NCI-H460 (cell line): ENCODE data around the gene SETD2. TPM values are rescaled to one million over a fixed set of nuclear protein-coding genes. Genes with fewer than 3 reads are reported as not detected.
"Not testable (repeated sequence)": the region's sequence is repeated elsewhere in the genome, so short reads cannot be mapped to it uniquely, and the experiment has no call there.

Experiments used
- DNase-seq: peaks from one replicate; pipeline ENCODE4 v3.0.0-alpha.2; 2016; ENCODE audit warnings: low read depth; ENCODE audit errors: extremely low read depth
- total RNA-seq: library from RNA; depleted of rRNA; stranded (reverse); fragments of >200 nt; shearing (Covaris generic); gene quantifications from 2 replicates; pipeline ENCODE4 v1.2.3, GENCODE V29; 2014

SETD2 gene
- total RNA-seq, 1 experiment from 2014 or later = 17.6 TPM

DNA sequence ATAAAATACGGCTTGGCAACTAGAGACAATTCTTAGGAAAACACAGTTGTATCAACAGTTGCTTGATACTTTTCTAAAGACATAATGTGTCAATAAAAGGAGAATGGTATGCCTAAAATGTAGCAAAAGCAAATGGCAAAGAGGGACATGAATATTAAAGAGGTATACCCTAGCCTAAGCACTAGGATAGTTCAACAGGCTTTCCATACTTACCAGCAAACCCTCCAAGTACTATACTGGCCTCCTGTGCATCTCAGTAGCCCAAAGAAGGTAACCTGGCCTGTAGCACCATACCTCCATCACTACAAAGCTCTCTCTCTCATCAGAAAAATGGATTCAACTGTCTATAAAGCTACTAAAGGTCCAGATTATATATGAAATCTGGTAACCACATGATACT, 7.5 kb downstream of the SETD2 start:
- DNase-seq = no peak

DNA sequence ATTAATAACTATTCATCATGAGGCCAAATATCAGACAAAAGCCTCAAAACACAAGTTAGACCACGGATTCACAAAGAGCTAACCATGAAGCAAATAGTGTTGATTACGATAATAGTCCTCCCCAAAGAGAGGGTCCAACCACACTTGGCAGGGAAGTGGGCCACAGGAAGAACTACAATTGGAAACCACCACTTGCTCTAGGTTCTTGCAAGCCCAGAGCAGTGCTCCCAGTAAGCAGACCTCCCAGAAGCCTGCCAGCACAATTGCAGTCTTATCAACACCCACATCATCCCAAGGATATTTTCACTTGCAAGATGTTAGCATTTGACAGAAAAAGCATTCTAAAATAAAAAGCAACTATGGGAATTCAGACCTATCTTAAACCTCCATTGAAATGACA, 11.3 kb downstream of the SETD2 start:
- DNase-seq = no peak

DNA sequence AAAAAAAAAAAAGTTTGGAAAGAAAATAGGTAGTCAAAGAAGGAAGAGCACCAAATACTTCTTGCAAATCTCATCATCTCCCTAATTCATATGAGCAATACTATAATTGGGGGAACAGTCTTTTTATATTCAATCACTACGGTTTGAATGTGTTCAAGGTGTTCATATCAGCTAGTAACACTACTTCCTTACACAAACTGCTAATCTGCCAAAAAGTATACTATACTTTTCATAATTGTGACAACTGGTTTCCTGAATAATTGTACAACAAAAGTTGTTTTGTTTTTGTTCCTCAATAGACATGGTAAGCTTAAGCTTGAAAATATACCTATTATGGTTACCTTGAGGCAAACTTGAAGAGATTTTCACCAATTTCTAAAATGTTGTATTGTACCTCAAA, 12.1 kb downstream of the SETD2 start:
- no peak for DNase-seq

- DNase-seq = no peak
Observed at GRCh38 chr3:47149339-47149933, 14.5 kb downstream of the SETD2 start.

DNA sequence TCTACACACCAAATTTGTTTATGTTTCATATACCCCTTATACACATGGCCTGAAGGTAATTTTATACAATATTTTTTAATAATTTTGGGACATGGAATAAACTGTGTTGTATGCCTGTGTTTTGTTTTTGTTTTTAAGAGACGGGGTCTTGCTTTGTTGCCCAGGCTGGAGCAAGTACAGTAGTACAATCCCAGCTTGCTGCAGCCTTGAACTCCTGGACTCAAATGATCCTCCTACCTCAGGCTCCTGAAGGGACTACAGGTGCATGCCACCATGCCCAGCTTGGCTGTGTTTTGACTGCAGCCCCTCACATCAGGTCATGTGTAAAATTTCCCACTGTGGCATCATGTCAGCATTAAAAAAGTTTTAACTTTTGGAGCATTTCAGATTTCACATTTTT, 18.6 kb downstream of the SETD2 start:
- no peak for DNase-seq

- no peak for DNase-seq
Observed at GRCh38 chr3:47143068-47143467, 20.8 kb downstream of the SETD2 start.

DNA sequence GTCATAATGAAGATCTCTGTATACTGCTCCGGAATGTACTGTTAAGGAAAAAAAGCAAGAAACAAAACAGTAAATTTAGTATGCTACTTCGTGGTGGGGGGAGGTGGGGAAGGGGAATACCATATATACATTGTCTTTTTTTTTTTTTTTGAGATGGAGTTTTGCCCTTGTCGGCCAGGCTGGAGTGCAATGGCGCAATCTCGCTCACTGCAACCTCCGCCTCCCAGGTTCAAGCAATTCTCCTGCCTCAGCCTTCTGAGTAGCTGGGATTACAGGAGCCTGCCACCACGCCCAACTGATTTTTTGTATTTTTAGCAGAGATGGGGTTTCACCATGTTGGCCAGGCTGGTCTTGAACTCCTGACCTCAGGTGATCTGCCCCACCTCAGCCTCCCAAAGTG, 21.4 kb downstream of the SETD2 start:
- DNase-seq = not testable (repeated sequence)

DNA sequence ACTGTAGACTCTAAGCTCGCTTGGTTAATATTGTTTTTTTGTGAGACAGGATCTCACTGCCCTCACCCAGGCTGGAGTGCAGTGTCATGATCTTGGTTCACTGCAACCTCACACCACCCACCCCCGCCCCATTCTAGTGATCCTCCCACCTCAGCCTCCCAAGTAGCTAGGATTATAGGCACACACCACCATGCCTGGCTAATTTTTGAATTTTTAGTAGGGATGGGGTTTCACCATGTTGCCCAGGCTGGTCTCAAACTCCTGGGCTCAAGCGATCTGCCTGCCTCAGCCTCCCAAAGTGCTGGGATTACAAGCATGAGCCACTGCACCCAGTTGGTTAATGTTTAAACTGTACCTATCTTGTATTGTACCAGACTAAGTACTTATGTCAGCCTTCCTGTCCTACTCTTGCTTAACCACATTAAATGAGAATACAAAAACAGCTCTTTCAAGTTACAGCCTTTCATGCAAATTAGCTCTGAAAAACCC, 22.9 kb downstream of the SETD2 start:
- not testable (repeated sequence) for DNase-seq

DNA sequence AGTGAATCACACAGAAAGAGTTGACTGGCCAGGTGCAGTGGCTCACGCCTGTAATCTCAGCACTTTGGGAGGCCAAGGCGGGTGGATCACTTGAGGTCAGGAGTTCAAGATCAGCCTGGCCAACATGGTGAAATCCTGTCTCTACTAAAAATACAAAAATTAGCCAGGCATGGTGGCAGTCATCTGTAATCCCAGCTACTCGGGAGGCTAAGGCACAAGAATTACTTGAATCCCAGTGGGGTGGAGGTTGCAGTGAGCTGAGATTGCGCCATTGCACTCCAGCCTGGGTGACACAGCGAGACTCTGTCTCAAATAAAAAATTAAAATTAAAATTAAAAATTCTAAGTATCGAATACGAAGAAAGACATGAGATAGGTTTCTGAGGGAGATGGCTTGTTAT, 23.4 kb downstream of the SETD2 start:
- not testable (repeated sequence) for DNase-seq

GRCh38 chr3:47134311-47134710, 29.6 kb downstream of the SETD2 start:
- DNase-seq = no peak

DNA sequence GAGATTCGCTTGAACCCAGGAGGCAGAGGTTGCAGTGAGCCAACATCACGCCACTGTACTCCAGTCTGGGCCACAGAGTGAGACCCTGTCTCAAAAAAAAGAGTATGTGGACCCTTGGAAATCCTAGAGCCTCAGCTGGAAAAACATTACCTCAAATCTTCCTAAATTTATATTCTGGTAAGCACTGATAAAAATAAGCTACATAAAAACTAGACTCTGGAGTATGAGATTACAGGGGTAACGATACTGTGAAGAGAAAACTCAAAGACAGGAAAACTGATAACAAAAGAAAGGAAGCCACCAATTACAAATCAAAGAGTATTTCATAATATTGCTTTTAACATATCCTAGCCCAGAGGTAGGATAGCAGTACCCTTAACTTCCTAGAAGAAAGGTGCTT, 30.3 kb downstream of the SETD2 start:
- no peak for DNase-seq

- no peak for DNase-seq
Observed at GRCh38 chr3:47130557-47130956, 33.4 kb downstream of the SETD2 start.

DNA sequence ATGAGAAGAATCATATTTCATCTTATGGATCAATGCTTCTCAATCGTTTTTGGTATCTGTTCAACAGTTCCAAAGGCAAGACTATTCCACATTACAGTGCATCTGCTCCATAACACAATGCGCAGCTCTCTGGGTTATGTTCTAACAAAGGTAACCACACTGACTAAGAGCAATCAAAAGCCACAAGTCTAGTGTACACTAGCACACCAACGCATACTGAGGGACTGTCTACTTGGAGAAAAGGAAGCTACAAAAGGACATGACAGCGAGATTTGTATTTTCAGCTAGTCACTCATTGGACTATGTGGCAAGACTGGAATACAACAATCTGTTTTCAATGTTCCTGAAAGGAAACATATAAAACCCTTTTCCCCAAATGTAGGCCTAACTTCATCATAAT, 35.8 kb downstream of the SETD2 start:
- DNase-seq = no peak

- no peak for DNase-seq
Observed at GRCh38 chr3:47123857-47124256, 40.1 kb downstream of the SETD2 start.

- no peak for DNase-seq
Observed at GRCh38 chr3:47121409-47121808, 42.5 kb downstream of the SETD2 start.

GRCh38 chr3:47120138-47120537, 43.8 kb downstream of the SETD2 start:
- no peak for DNase-seq

DNA sequence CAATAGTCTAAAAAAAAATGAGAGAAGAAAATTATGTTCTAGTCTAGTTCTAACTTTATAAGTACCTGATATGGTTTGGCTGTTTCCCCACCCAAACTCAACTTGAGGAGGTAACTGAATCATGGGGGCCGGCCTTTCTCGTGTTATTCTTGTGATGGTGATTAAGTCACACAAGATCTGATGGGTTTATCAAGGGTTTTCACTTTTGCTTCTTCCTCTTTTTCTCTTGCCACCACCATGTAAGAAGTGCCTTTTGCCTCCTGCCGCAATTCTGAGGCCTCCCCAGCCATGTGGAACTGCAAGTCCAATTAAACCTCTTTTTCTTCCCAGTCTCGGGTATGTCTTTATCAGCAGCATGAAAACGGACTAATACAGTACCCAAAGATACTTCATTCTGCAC, 44.5 kb downstream of the SETD2 start:
- not testable (repeated sequence) for DNase-seq

DNA sequence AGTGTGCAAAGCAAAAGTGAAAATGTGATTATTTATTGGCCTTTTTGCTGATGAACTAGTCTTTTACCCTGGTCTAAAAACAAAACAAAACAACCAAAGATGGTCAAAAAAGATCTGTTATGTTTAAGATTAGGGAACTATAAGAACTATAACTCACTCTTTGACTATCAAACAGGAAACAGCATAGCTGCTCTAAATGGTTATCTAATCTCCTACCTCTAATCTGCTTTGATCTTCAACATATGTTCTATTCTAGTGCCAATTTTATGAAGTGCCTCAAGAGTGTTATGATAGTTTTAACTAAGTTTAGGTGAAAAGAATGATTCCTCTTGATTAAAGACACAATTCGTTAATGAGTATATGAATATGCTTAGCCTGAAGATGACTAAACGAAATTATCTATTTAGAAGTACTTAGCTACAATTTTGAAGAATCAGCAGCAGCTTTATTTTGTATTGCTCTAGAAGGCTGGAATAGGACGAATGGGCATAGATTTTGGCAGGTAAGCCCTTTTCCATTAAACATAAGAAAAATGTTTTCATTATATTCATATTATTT, 46.0 kb downstream of the SETD2 start:
- no peak for DNase-seq

GRCh38 chr3:47115524-47115923, 48.4 kb downstream of the SETD2 start:
- not testable (repeated sequence) for DNase-seq

GRCh38 chr3:47113669-47114365, 50.1 kb downstream of the SETD2 start:
- no peak for DNase-seq

- DNase-seq = no peak
Observed at GRCh38 chr3:47112997-47113396, 50.9 kb downstream of the SETD2 start.

DNA sequence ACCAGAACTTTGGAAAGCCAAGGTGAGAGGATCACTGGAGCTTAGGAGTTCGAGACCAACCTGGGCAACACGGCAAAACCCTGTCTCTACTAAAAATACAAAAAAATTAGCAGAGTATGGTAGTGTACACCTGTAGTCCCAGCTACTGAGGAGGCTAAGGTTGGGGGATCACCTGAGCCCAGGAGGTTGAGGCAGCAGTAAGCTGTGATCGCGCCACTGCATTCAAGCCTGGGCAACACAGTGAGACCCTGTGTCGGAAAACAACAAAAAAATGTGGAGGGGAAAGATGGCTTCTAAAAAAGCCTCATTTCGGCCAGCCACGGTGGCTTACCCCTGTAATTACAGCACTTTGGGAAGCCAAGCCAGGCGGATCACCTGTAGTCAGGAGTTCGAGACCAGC, 54.5 kb downstream of the SETD2 start:
- DNase-seq = no peak
